Stimulated activated CD8-positive, alpha-beta memory T cell treated with anti-CD3 and anti-CD28 coated beads, Interleukin-7, amount 100 ng/mL, for 4 hours (primary cell): ENCODE measurements around the gene SERPINB1.
"Not testable (repeated sequence)": the region's sequence is repeated elsewhere in the genome, so short reads cannot be mapped to it uniquely, and the experiment has no call there.

Experiments used
- DNase-seq, 2 donors: peaks; one replicate each; pipeline ENCODE4 v3.0.0-alpha.2; 2020; ENCODE audit warnings: low read depth in 2 of 2

Gene SERPINB1

GRCh38 chr6:2818593-2818992 lies 23.1 kb downstream of the SERPINB1 start:
- DNase-seq = no peak

- DNase-seq = no peak
Observed at GRCh38 chr6:2817903-2818443, 23.7 kb downstream of the SERPINB1 start.

GRCh38 chr6:2816158-2816557 lies 25.5 kb downstream of the SERPINB1 start:
- no peak for DNase-seq

GRCh38 chr6:2812695-2813094 lies 29.0 kb downstream of the SERPINB1 start:
- no peak for DNase-seq

- no peak for DNase-seq
Observed at GRCh38 chr6:2810092-2810671, 31.5 kb downstream of the SERPINB1 start.

GRCh38 chr6:2809015-2809414 lies 32.6 kb downstream of the SERPINB1 start:
- no peak for DNase-seq

GRCh38 chr6:2807342-2808090 lies 34.1 kb downstream of the SERPINB1 start:
- DNase-seq = no peak

- no peak for DNase-seq
Observed at GRCh38 chr6:2806644-2807043, 35.0 kb downstream of the SERPINB1 start.

GRCh38 chr6:2805031-2805430 lies 36.6 kb downstream of the SERPINB1 start:
- no peak for DNase-seq

- no peak for DNase-seq
Observed at GRCh38 chr6:2804516-2804915, 37.1 kb downstream of the SERPINB1 start.

- DNase-seq = no peak
Observed at GRCh38 chr6:2803731-2804429, 37.8 kb downstream of the SERPINB1 start.

- no peak for DNase-seq
Observed at GRCh38 chr6:2802521-2803060, 39.1 kb downstream of the SERPINB1 start.

GRCh38 chr6:2801687-2802086 lies 40.0 kb downstream of the SERPINB1 start:
- DNase-seq = not testable (repeated sequence)

- DNase-seq = no peak
Observed at GRCh38 chr6:2800552-2801316, 40.9 kb downstream of the SERPINB1 start.

GRCh38 chr6:2799936-2800527 lies 41.6 kb downstream of the SERPINB1 start:
- peak in 1 of 2 donors; percentile 5 for DNase-seq

- DNase-seq = no peak
Observed at GRCh38 chr6:2798586-2799134, 43.0 kb downstream of the SERPINB1 start.

- DNase-seq = no peak
Observed at GRCh38 chr6:2797564-2798031, 44.1 kb downstream of the SERPINB1 start.

- no peak for DNase-seq
Observed at GRCh38 chr6:2796861-2797260, 44.8 kb downstream of the SERPINB1 start.

- DNase-seq = no peak
Observed at GRCh38 chr6:2795956-2796355, 45.7 kb downstream of the SERPINB1 start.

GRCh38 chr6:2795162-2795561 lies 46.5 kb downstream of the SERPINB1 start:
- no peak for DNase-seq
